NCI-H2171 treated with DMSO at 0.1 percent for 48 hours (cell line): ENCODE measurements around the gene ADCY9.
"Not testable (repeated sequence)": the region's sequence is repeated elsewhere in the genome, so short reads cannot be mapped to it uniquely, and the experiment has no call there.

Experiments used
- DNase-seq: peaks from one replicate; lab custom pipeline; 2025; lab: John Stamatoyannopoulos, UW

The ADCY9 gene

GRCh38 chr16:4116325-4117249 lies at the start of gene ADCY9:
Gene ADCY9, minus strand, starts transcription at chr16:4116442. Its CDS starts 1,000 bp downstream, at chr16:4115442.
- DNase-seq = peak; percentile 59

- no peak for DNase-seq
Observed at GRCh38 chr16:4160658-4161430, 44.6 kb upstream of the ADCY9 start.

GRCh38 chr16:4159726-4160125 lies 43.5 kb upstream of the ADCY9 start:
- DNase-seq = no peak

GRCh38 chr16:4158143-4159093 lies 42.2 kb upstream of the ADCY9 start:
- no peak for DNase-seq

GRCh38 chr16:4157376-4157825 lies 41.2 kb upstream of the ADCY9 start:
- no peak for DNase-seq

GRCh38 chr16:4156503-4156902 lies 40.3 kb upstream of the ADCY9 start:
- DNase-seq = not testable (repeated sequence)

- DNase-seq = peak; percentile 22
Observed at GRCh38 chr16:4153364-4153763, 37.1 kb upstream of the ADCY9 start.

- peak; percentile 53 for DNase-seq
Observed at GRCh38 chr16:4152267-4152666, 36.0 kb upstream of the ADCY9 start.

GRCh38 chr16:4147236-4147635 lies 31.0 kb upstream of the ADCY9 start:
- no peak for DNase-seq

- DNase-seq = no peak
Observed at GRCh38 chr16:4142268-4142667, 26.0 kb upstream of the ADCY9 start.

GRCh38 chr16:4141604-4142003 lies 25.4 kb upstream of the ADCY9 start:
- DNase-seq = no peak

- peak; percentile 84 for DNase-seq
Observed at GRCh38 chr16:4140652-4141051, 24.4 kb upstream of the ADCY9 start.

GRCh38 chr16:4139968-4140367 lies 23.7 kb upstream of the ADCY9 start:
- DNase-seq = no peak

GRCh38 chr16:4138713-4139112 lies 22.5 kb upstream of the ADCY9 start:
- no peak for DNase-seq

- no peak for DNase-seq
Observed at GRCh38 chr16:4137438-4137837, 21.2 kb upstream of the ADCY9 start.

- DNase-seq = no peak
Observed at GRCh38 chr16:4136229-4136813, 20.1 kb upstream of the ADCY9 start.

GRCh38 chr16:4135537-4135936 lies 19.3 kb upstream of the ADCY9 start:
- no peak for DNase-seq

GRCh38 chr16:4133897-4134372 lies 17.7 kb upstream of the ADCY9 start:
- DNase-seq = no peak

- peak; percentile 21 for DNase-seq
Observed at GRCh38 chr16:4131621-4132020, 15.4 kb upstream of the ADCY9 start.

- DNase-seq = no peak
Observed at GRCh38 chr16:4124535-4125294, 8.5 kb upstream of the ADCY9 start.
